Measurements from ENCODE around the gene SMG5.

Gene SMG5

DNA sequence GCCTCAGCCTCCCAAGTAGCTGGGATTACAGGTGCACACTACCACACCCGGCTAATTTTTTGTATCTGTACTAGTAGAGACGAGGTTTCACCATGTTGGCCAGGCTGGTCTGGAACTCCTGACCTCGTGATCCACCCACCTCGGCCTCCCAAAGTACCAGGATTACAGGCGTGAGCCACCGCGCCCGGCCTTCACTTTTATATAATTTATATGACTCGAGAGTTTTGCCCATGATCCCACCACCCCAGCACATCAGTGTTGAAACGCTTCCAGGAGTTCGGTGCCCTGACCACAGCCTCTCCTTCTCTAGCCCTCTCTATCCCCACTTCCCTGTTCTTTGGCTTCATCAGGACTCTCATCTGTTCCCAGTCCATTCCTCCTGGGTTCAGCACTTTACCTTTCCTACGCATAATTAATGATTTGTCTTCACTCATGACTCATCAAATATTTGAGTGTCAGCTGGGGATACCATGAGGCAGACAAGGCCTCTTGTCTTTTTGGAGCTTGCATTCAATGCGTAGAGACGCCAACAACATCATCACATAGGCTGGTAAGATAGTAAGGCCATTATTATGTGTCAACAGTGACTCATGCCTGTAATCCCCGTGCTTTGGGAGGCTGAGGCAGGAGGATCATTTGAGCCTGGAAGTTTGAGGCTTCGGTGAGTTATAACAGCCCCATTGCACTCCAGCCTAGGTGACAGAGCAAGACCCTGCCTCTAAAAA is 68.4 kb downstream of the SMG5 start:
- Histone ChIP-seq H3K4me2 (ENCODE audit: low read depth, low read length, poor library complexity, severe bottlenecking) (peak overlapping the region; percentile 89), H3K36me3 (ENCODE audit: insufficient read depth, low read length) (peaks cover 14% of the 10 kb centered on the region; the same call in 1 of the 2 replicates), H3F3A (ENCODE audit: low read depth) (0 out of 2 replicates have a peak, but pooled peaks cover 3% of the 10 kb centered on the region), H2AFZ (ENCODE audit: low read length) (no peak overlapping the region), H3K9me3 (ENCODE audit: insufficient read depth, low read depth, low read length) (no peaks in the 10 kb centered on the region), H3K27me3 (ENCODE audit: insufficient read depth, low read length, poor library complexity, severe bottlenecking) (no peaks in the 10 kb centered on the region), H3K9me2 (replicated peaks; ENCODE audit: low read depth, low read length) (no peaks in the 10 kb centered on the region), H3K4me3 (ENCODE audit: low read length, poor library complexity, severe bottlenecking) (peak overlapping the region; percentile 98), H3K4me1 (ENCODE audit: insufficient read depth, low read length, poor library complexity, severe bottlenecking) (peaks cover 20% of the 10 kb centered on the region), H3K9ac (ENCODE audit: low read depth, low read length, poor library complexity, severe bottlenecking) (peak overlapping the region; percentile 95), H4K20me1 (ENCODE audit: insufficient read depth, low read length, poor library complexity, severe bottlenecking) (no peaks in the 10 kb centered on the region), H3K79me2 (ENCODE audit: insufficient read depth, low read length) (peaks cover 26% of the 10 kb centered on the region)
- no peak for TF ChIP-seq CTCF (conservative IDR thresholded peaks at IDR 0.05; ENCODE audit: low read length)
- no peak for TF ChIP-seq EZH2phosphoT487 (IDR thresholded peaks at IDR 0.05; ENCODE audit: borderline replicate concordance)

DNA sequence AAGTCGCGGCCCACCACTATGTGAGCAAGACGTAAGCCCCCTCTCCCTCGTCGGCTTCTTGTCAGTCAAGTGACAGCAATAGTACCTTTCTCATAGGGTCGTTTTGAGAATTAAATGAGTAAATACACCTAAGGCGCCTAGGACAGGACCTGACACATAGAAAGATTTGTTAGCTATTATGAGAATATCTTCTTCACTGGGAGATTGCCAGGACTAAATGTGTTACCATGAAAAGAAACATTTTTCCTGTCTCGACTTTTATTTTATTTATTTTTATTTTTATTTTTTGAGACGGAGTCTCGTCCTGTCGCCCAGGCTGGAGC is 69.0 kb downstream of the SMG5 start:
- no peaks in the 10 kb centered on the region for H3K27me3 ChIP-seq (ENCODE audit: insufficient read depth, low read length, poor library complexity, severe bottlenecking)
- peak overlapping the region; percentile 93 for H2AFZ ChIP-seq (ENCODE audit: low read length)
- peaks cover 25% of the 10 kb centered on the region for H3K79me2 ChIP-seq (ENCODE audit: insufficient read depth, low read length)
- H3K9ac ChIP-seq (ENCODE audit: low read depth, low read length, poor library complexity, severe bottlenecking): peak overlapping the region; percentile 95
- peaks cover 16% of the 10 kb centered on the region; the same call in 1 of the 2 replicates for H3K36me3 ChIP-seq (ENCODE audit: insufficient read depth, low read length)
- no peaks in the 10 kb centered on the region for H3K9me3 ChIP-seq (ENCODE audit: insufficient read depth, low read depth, low read length)
- H3K4me1 ChIP-seq (ENCODE audit: insufficient read depth, low read length, poor library complexity, severe bottlenecking): peaks cover 20% of the 10 kb centered on the region
- H3K4me2 ChIP-seq (ENCODE audit: low read depth, low read length, poor library complexity, severe bottlenecking): peak overlapping the region; percentile 89
- H3F3A ChIP-seq (ENCODE audit: low read depth): 0 out of 2 replicates have a peak, but pooled peaks cover 3% of the 10 kb centered on the region
- H3K4me3 ChIP-seq (ENCODE audit: low read length, poor library complexity, severe bottlenecking): peak overlapping the region; percentile 98
- no peaks in the 10 kb centered on the region for H3K9me2 ChIP-seq (replicated peaks; ENCODE audit: low read depth, low read length)
- H4K20me1 ChIP-seq (ENCODE audit: insufficient read depth, low read length, poor library complexity, severe bottlenecking): no peaks in the 10 kb centered on the region
- TF ChIP-seq CTCF (conservative IDR thresholded peaks at IDR 0.05; ENCODE audit: low read length) (no peak), EZH2phosphoT487 (IDR thresholded peaks at IDR 0.05; ENCODE audit: borderline replicate concordance) (no peak)

DNA sequence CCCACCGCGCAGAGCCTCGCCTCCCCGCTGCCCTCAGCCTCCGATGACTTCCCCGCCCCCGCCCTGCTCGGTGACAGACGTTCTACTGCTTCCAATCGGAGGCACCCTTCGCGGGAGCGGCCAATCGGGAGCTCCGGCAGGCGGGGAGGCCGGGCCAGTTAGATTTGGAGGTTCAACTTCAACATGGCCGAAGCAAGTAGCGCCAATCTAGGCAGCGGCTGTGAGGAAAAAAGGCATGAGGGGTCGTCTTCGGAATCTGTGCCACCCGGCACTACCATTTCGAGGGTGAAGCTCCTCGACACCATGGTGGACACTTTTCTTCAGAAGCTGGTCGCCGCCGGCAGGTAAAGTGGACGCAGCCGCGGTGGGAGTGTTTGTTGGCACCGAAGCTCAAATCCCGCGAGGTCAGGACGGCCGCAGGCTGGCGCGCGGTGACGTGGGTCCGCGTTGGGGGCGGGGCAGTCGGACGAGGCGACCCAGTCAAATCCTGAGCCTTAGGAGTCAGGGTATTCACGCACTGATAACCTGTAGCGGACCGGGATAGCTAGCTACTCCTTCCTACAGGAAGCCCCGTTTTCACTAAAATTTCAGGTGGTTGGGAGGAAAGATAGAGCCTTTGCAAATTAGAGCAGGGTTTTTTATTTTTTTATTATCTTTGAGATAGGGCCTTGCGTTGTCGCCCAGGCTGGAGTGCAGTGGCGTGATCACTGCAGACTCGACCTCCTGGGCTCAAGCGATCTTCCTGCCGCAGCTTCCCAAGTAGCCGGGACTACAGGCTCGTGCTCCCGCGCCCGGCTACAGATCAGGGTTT is 69.6 kb downstream of the SMG5 start, which contains the start of gene PMF1:
Gene PMF1, plus strand, starts transcription at position 175 of the 811 bp plus-strand sequence. Its CDS starts 9 bp downstream, at position 184.
- Histone ChIP-seq H3K4me2 (ENCODE audit: low read depth, low read length, poor library complexity, severe bottlenecking) (peak within 1 kb of the TSS; percentile 89), H3K79me2 (ENCODE audit: insufficient read depth, low read length) (peaks cover 25% of the 10 kb centered on the region), H3K4me3 (ENCODE audit: low read length, poor library complexity, severe bottlenecking) (peak within 1 kb of the TSS; percentile 98), H3K36me3 (ENCODE audit: insufficient read depth, low read length) (peaks cover 20% of the 10 kb centered on the region; the same call in 1 of the 2 replicates), H3F3A (ENCODE audit: low read depth) (0 out of 2 replicates have a peak, but pooled peaks cover 3% of the 10 kb centered on the region), H3K9me2 (replicated peaks; ENCODE audit: low read depth, low read length) (no peaks in the 10 kb centered on the region), H3K9ac (ENCODE audit: low read depth, low read length, poor library complexity, severe bottlenecking) (peak within 1 kb of the TSS; percentile 95), H2AFZ (ENCODE audit: low read length) (peak within 1 kb of the TSS; percentile 93), H3K4me1 (ENCODE audit: insufficient read depth, low read length, poor library complexity, severe bottlenecking) (peaks cover 18% of the 10 kb centered on the region), H4K20me1 (ENCODE audit: insufficient read depth, low read length, poor library complexity, severe bottlenecking) (no peaks in the 10 kb centered on the region), H3K27me3 (ENCODE audit: insufficient read depth, low read length, poor library complexity, severe bottlenecking) (no peaks in the 10 kb centered on the region), H3K9me3 (ENCODE audit: insufficient read depth, low read depth, low read length) (no peaks in the 10 kb centered on the region)
- TF ChIP-seq CTCF (conservative IDR thresholded peaks at IDR 0.05; ENCODE audit: low read length): no peak
- TF ChIP-seq EZH2phosphoT487 (IDR thresholded peaks at IDR 0.05; ENCODE audit: borderline replicate concordance): no peak

All from Loucy (cell line).